ENCODE data around the gene CCDC144A. TPM values are rescaled to one million over a fixed set of nuclear protein-coding genes. Genes with fewer than 3 reads are reported as not detected.
A peak's percentile ranks its signal among the peaks of the same experiment; 100 is the strongest.
"Not testable (repeated sequence)": the region's sequence is repeated elsewhere in the genome, so short reads cannot be mapped to it uniquely, and the experiment has no call there.

The CCDC144A gene
- polyA plus RNA-seq, 1 experiment, result 0.36 TPM

DNA sequence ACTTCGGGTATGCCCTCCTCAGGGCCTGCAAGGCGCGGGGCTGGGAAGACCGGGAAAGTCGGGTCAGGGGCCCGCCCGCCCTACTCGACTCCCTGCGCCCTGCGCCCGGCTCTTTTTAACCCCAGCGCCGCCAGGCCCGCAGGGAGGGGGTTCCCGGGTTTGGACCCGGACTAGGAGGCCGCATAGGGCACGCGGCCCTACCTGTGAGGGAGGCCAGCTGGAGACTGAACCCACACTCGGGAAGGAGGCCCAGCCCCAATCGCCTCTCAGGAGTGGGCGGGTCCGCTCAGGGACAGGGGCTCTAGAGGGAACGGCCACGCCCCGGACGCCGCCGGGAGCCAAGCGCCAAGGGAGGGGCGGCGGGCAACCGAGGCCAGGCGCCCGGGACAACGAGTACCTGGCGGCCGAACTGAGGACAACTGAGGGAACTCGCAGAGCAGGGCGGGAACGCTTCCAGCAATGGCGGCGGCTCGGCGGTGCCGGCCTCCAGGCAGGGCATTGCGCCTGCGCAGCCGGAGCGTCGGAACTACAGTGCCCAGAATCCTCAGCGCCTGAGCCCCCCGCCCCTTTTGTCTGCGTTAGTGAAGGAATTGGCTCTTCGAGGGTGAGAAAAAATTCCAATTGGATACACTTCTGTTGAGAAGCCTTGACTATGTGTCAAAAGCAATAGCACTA, 36.5 kb upstream of the CCDC144A start, which contains the start of gene ZNF624:
TSS of gene ZNF624 (minus strand) at position 484 of the 675 bp plus-strand sequence.
- H3K27me3 ChIP-seq (ENCODE audit: control insufficient read depth, insufficient read depth, low read length), result peaks cover 3% of the 10 kb centered on the region
- H3K4me3 ChIP-seq (ENCODE audit: low read depth, low read length), result peak within 1 kb of the TSS; percentile 76
- H3K9me3 ChIP-seq (ENCODE audit: control insufficient read depth, insufficient read depth, low read length), result peaks cover 4% of the 10 kb centered on the region; the same call in 1 of the 2 replicates
- TF ChIP-seq, protein P1, sequence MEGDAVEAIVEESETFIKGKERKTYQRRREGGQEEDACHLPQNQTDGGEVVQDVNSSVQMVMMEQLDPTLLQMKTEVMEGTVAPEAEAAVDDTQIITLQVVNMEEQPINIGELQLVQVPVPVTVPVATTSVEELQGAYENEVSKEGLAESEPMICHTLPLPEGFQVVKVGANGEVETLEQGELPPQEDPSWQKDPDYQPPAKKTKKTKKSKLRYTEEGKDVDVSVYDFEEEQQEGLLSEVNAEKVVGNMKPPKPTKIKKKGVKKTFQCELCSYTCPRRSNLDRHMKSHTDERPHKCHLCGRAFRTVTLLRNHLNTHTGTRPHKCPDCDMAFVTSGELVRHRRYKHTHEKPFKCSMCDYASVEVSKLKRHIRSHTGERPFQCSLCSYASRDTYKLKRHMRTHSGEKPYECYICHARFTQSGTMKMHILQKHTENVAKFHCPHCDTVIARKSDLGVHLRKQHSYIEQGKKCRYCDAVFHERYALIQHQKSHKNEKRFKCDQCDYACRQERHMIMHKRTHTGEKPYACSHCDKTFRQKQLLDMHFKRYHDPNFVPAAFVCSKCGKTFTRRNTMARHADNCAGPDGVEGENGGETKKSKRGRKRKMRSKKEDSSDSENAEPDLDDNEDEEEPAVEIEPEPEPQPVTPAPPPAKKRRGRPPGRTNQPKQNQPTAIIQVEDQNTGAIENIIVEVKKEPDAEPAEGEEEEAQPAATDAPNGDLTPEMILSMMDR (IDR thresholded peaks at IDR 0.05; ENCODE audit: low read depth, low read length), result no peak
- ChIA-PET POLR2A (no interaction called here), CTCF (interaction anchor here (1.1 to 1.9 kb wide), 2 partner anchors 64 to 69 kb away, joined by 3 to 13 read pairs; no protein-coding TSS in a partner anchor)
- DNase-seq (ENCODE audit: low read depth, low spot score), result peak; percentile 61
- peak within 1 kb of the TSS; percentile 42 for H3K27ac ChIP-seq (ENCODE audit: low read depth, low read length)

GRCh38 chr17:16661217-16661616, 28.8 kb upstream of the CCDC144A start:
- Histone ChIP-seq H3K9me3 (ENCODE audit: control insufficient read depth, insufficient read depth, low read length) (no peaks in the 10 kb centered on the region), H3K27ac (ENCODE audit: low read depth, low read length) (no peak overlapping the region), H3K27me3 (ENCODE audit: control insufficient read depth, insufficient read depth, low read length) (peaks cover 2% of the 10 kb centered on the region), H3K4me3 (ENCODE audit: low read depth, low read length) (no peak overlapping the region)
- DNase-seq (ENCODE audit: low read depth, low spot score), result no peak
- TF ChIP-seq, protein P1 (IDR thresholded peaks at IDR 0.05; ENCODE audit: low read depth, low read length), result no peak
- ChIA-PET POLR2A (no interaction called here), CTCF (no interaction called here)

DNA sequence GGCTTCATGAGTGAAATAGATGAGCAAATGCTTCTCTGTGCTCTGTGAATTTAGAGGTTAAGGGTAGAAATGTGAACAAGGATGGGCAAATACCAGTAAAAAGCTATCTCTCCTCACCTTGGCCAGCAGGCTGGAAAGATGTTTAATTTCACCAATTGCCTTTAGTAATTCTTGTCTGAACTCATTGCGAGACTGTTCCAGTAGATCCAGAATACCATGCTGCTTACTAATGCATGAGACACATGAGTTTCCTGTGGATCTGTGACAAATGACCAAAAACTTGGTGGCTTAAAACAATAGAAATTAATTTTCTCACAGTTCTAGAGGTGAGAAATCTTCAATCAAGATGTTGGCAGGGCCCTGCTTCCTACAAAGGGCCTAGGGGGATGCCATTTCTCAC, 27.1 kb upstream of the CCDC144A start:
- Histone ChIP-seq H3K27ac (ENCODE audit: low read depth, low read length) (no peak overlapping the region), H3K27me3 (ENCODE audit: control insufficient read depth, insufficient read depth, low read length) (peaks cover 12% of the 10 kb centered on the region), H3K4me3 (ENCODE audit: low read depth, low read length) (no peak overlapping the region), H3K9me3 (ENCODE audit: control insufficient read depth, insufficient read depth, low read length) (no peaks in the 10 kb centered on the region; the same call in 1 of the 2 replicates)
- ChIA-PET POLR2A (no interaction called here), CTCF (no interaction called here)
- TF ChIP-seq, protein P1 (IDR thresholded peaks at IDR 0.05; ENCODE audit: low read depth, low read length), result no peak
- DNase-seq (ENCODE audit: low read depth, low spot score), result no peak

DNA sequence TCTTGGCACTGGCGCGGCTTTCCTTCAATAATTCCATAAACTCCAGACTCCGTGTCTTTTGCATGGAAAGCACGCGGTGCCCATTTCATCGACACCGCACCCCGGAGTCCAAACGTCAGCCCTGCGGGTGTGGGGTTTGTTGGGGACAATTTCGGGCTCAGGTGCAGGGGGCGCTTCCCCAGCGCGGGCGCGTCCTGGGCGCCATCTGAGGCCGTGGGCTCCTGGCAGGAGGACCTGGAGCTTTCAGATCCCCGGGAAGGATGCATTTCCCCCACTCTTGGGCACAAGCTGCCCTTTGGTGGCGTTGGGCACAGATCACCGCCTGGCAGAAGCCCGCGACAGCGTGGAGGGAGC, 23.5 kb upstream of the CCDC144A start:
- CTCF ChIA-PET, result interaction anchor here (1.0 kb wide), 1 partner anchor 77 kb away, joined by 4 read pairs; no protein-coding TSS in a partner anchor
- DNase-seq (ENCODE audit: low read depth, low spot score); POLR2A ChIA-PET; H3K27ac ChIP-seq (ENCODE audit: low read depth, low read length); H3K4me3 ChIP-seq (ENCODE audit: low read depth, low read length); H3K9me3 ChIP-seq (ENCODE audit: control insufficient read depth, insufficient read depth, low read length): not testable (repeated sequence)
- H3K27me3 ChIP-seq (ENCODE audit: control insufficient read depth, insufficient read depth, low read length), result peaks cover 20% of the 10 kb centered on the region

GRCh38 chr17:16666907-16667636, 23.0 kb upstream of the CCDC144A start:
- peak overlapping the region; percentile 35; the same call in 1 of the 2 replicates for H3K4me3 ChIP-seq (ENCODE audit: low read depth, low read length)
- H3K27ac ChIP-seq (ENCODE audit: low read depth, low read length); DNase-seq (ENCODE audit: low read depth, low spot score); POLR2A ChIA-PET; H3K9me3 ChIP-seq (ENCODE audit: control insufficient read depth, insufficient read depth, low read length): not testable (repeated sequence)
- peaks cover 22% of the 10 kb centered on the region for H3K27me3 ChIP-seq (ENCODE audit: control insufficient read depth, insufficient read depth, low read length)
- CTCF ChIA-PET, result interaction anchor here (1.0 kb wide), 1 partner anchor 78 kb away, joined by 4 read pairs; no protein-coding TSS in a partner anchor

Measured in AG04450 (cell line).